Osteocyte (in vitro differentiated cells): ENCODE results near the gene SLC17A8. TPM values are rescaled to one million over a fixed set of nuclear protein-coding genes. Genes with fewer than 3 reads are reported as not detected.
"Not testable (repeated sequence)": the region's sequence is repeated elsewhere in the genome, so short reads cannot be mapped to it uniquely, and the experiment has no call there.

Experiments
- DNase-seq: peaks from one replicate; pipeline ENCODE4 v3.0.0; 2021; ENCODE audit warnings: mixed read lengths; ENCODE audit not compliant: unreplicated experiment; ENCODE audit errors: extremely low spot score
- H3K27ac Mint-ChIP-seq: one replicate; pipeline ENCODE4 v1.8.0; 2021; ENCODE audit warnings: mild to moderate bottlenecking, mixed read lengths; ENCODE audit not compliant: unreplicated experiment
- H3K27me3 Mint-ChIP-seq: one replicate; pipeline ENCODE4 v1.8.0; 2021; ENCODE audit warnings: mixed read lengths; ENCODE audit not compliant: unreplicated experiment
- H3K36me3 Mint-ChIP-seq: one replicate; pipeline ENCODE4 v1.8.0; 2021; ENCODE audit warnings: mixed read lengths; ENCODE audit not compliant: unreplicated experiment
- H3K4me1 Mint-ChIP-seq: one replicate; pipeline ENCODE4 v1.8.0; 2021; ENCODE audit warnings: mixed read lengths; ENCODE audit not compliant: unreplicated experiment
- H3K4me3 Mint-ChIP-seq: one replicate; pipeline ENCODE4 v1.8.0; 2021; ENCODE audit warnings: mild to moderate bottlenecking, moderate library complexity, mixed read lengths; ENCODE audit not compliant: unreplicated experiment
- H3K9me3 Mint-ChIP-seq: one replicate; pipeline ENCODE4 v1.8.0; 2021; ENCODE audit warnings: mixed read lengths; ENCODE audit not compliant: unreplicated experiment
- CTCF ChIP-seq: fragments of 200-600 bp; sonication (generic); IDR thresholded peaks from 2 replicates; pipeline ENCODE4 v1.5.0; 2021; ENCODE audit warnings: antibody characterized with exemption, mild to moderate bottlenecking, moderate library complexity
- total RNA-seq: library from RNA; stranded (reverse); gene quantifications from 2 replicates; pipeline ENCODE4 v1.2.1, GENCODE V29; 2021

SLC17A8 gene
- total RNA-seq, 1 donor from 2014 or later = not detected

GRCh38 chr12:100413001-100413400, 56.1 kb downstream of the SLC17A8 start:
- Mint-ChIP-seq H3K4me3 (no peak overlapping the region), H3K27me3 (peaks cover 7% of the 10 kb centered on the region), H3K36me3 (no peaks in the 10 kb centered on the region), H3K4me1 (no peaks in the 10 kb centered on the region), H3K9me3 (no peaks in the 10 kb centered on the region), H3K27ac (no peak overlapping the region)
- TF ChIP-seq CTCF = no peak
- DNase-seq = no peak

- H3K4me3 Mint-ChIP-seq = no peak overlapping the region
- DNase-seq = no peak
- no peak for TF ChIP-seq CTCF
- no peaks in the 10 kb centered on the region for H3K4me1 Mint-ChIP-seq
- no peaks in the 10 kb centered on the region for H3K36me3 Mint-ChIP-seq
- no peak overlapping the region for H3K27ac Mint-ChIP-seq
- no peaks in the 10 kb centered on the region for H3K9me3 Mint-ChIP-seq
- peaks cover 4% of the 10 kb centered on the region for H3K27me3 Mint-ChIP-seq
Measured at GRCh38 chr12:100414739-100415138, 57.9 kb downstream of the SLC17A8 start.

GRCh38 chr12:100422646-100423045, 65.8 kb downstream of the SLC17A8 start:
- Mint-ChIP-seq H3K4me1 (no peaks in the 10 kb centered on the region), H3K9me3 (peaks cover 10% of the 10 kb centered on the region), H3K27ac (no peak overlapping the region), H3K27me3 (peaks cover 3% of the 10 kb centered on the region), H3K36me3 (no peaks in the 10 kb centered on the region), H3K4me3 (no peak overlapping the region)
- no peak for DNase-seq
- TF ChIP-seq CTCF = no peak

- peaks cover 3% of the 10 kb centered on the region for H3K27me3 Mint-ChIP-seq
- H3K36me3 Mint-ChIP-seq = no peaks in the 10 kb centered on the region
- H3K4me1 Mint-ChIP-seq = no peaks in the 10 kb centered on the region
- no peak overlapping the region for H3K27ac Mint-ChIP-seq
- no peak for DNase-seq
- TF ChIP-seq CTCF = no peak
- H3K4me3 Mint-ChIP-seq = no peak overlapping the region
- H3K9me3 Mint-ChIP-seq = peaks cover 10% of the 10 kb centered on the region
Measured at GRCh38 chr12:100426145-100426544, 69.3 kb downstream of the SLC17A8 start.

GRCh38 chr12:100427078-100427477, 70.2 kb downstream of the SLC17A8 start:
- no peak for TF ChIP-seq CTCF
- no peak overlapping the region for H3K4me3 Mint-ChIP-seq
- peaks cover 10% of the 10 kb centered on the region for H3K9me3 Mint-ChIP-seq
- peaks cover 3% of the 10 kb centered on the region for H3K27me3 Mint-ChIP-seq
- DNase-seq = no peak
- H3K4me1 Mint-ChIP-seq = no peaks in the 10 kb centered on the region
- no peak overlapping the region for H3K27ac Mint-ChIP-seq
- no peaks in the 10 kb centered on the region for H3K36me3 Mint-ChIP-seq

- not testable (repeated sequence) for H3K4me1 Mint-ChIP-seq, H3K36me3 Mint-ChIP-seq, H3K4me3 Mint-ChIP-seq, H3K27ac Mint-ChIP-seq, DNase-seq, H3K27me3 Mint-ChIP-seq, H3K9me3 Mint-ChIP-seq
Measured at GRCh38 chr12:100430251-100430650, 73.4 kb downstream of the SLC17A8 start.
